BJ (cell line): Measurements from ENCODE around the gene KIF1B. TPM values are rescaled to one million over a fixed set of nuclear protein-coding genes. Genes with fewer than 3 reads are reported as not detected.

Source experiments
- CTCF ChIA-PET: fragments of 350-600 bp; formaldehyde crosslinking; extraction: SDS; loops from one replicate; lab custom pipeline; 2021; ENCODE audit warnings: antibody characterized with exemption, inconsistent platforms; lab: Yijun Ruan, JAX
- POLR2A ChIA-PET: fragments of 300-600 bp; sonication (Branson Sonifier 250); formaldehyde crosslinking; extraction: SDS; loops from one replicate; lab custom pipeline; 2021; ENCODE audit warnings: antibody characterized with exemption; lab: Charles Lee
- DNase-seq: peaks from one replicate; pipeline ENCODE4 v3.0.0-alpha.2; 2011; ENCODE audit warnings: low read depth
- H3K27me3 ChIP-seq: 2 replicates; pipeline ENCODE4 v1.6.0; 2011; ENCODE audit warnings: low read length; ENCODE audit not compliant: control insufficient read depth, insufficient read depth
- H3K36me3 ChIP-seq: 2 replicates; pipeline ENCODE4 v1.5.1; 2011; ENCODE audit warnings: low read length; ENCODE audit not compliant: control insufficient read depth, insufficient read depth
- H3K4me3 ChIP-seq: 2 replicates; pipeline ENCODE4 v1.5.1; 2011; ENCODE audit warnings: low read depth, mild to moderate bottlenecking, control low read depth, low read length
- CTCF ChIP-seq: IDR thresholded peaks from 2 replicates; pipeline ENCODE4 v1.5.1; 2011; ENCODE audit warnings: low read depth, mild to moderate bottlenecking, control low read depth, inconsistent platforms, low read length, moderate library complexity; ENCODE audit not compliant: insufficient read depth
- polyA plus RNA-seq: library from polyadenylated mRNA; depleted of rRNA; stranded (reverse); fragments of >200 nt; gene quantifications from 2 replicates; pipeline ENCODE4 v1.2.3, GENCODE V29; 2011

Gene KIF1B
- polyA plus RNA-seq, 1 experiment, result 11.8 TPM

GRCh38 chr1:10379101-10379620 is 168.8 kb downstream of the KIF1B start:
- ChIA-PET POLR2A (no interaction called here), CTCF (interaction anchor here (1.0 to 3.2 kb wide), 5 partner anchors 45 to 116 kb away, joined by 3 to 40 read pairs (median 11); partner anchors contain the start of gene CENPS)
- DNase-seq, result no peak
- Histone ChIP-seq H3K4me3 (no peak overlapping the region), H3K36me3 (peaks cover 10% of the 10 kb centered on the region), H3K27me3 (no peaks in the 10 kb centered on the region)
- TF ChIP-seq CTCF, result no peak

- DNase-seq, result no peak
- Histone ChIP-seq H3K4me3 (no peak overlapping the region), H3K36me3 (peaks cover 7% of the 10 kb centered on the region; the same call in 1 of the 2 replicates), H3K27me3 (no peaks in the 10 kb centered on the region)
- TF ChIP-seq CTCF, result no peak
- ChIA-PET CTCF (interaction anchor here (0.6 to 2.5 kb wide), 4 partner anchors 50 to 415 kb away, joined by 3 to 13 read pairs (median 4); partner anchors contain the start of gene CENPS), POLR2A (no interaction called here)
Observed at GRCh38 chr1:10379676-10380075, 169.3 kb downstream of the KIF1B start.

- no peak for TF ChIP-seq CTCF
- DNase-seq, result peak; percentile 62
- H3K27me3 ChIP-seq, result no peaks in the 10 kb centered on the region
- CTCF ChIA-PET, result interaction anchor here (1.0 to 2.5 kb wide), 4 partner anchors 18 to 114 kb away, joined by 3 to 13 read pairs (median 10); partner anchors contain the start of genes CENPS and PGD
- H3K4me3 ChIP-seq, result no peak overlapping the region
- POLR2A ChIA-PET, result interaction anchor here (0.7 kb wide), 1 partner anchor 321 kb away, joined by 4 read pairs; no protein-coding TSS in a partner anchor
- peaks cover 4% of the 10 kb centered on the region; the same call in 1 of the 2 replicates for H3K36me3 ChIP-seq
Observed at GRCh38 chr1:10380594-10381275, 170.4 kb downstream of the KIF1B start.

GRCh38 chr1:10383630-10384029 is 173.3 kb downstream of the KIF1B start:
- ChIA-PET CTCF (interaction anchor here (0.9 to 1.6 kb wide), 2 partner anchors 41 to 46 kb away, joined by 3 to 5 read pairs; partner anchors contain the start of gene CENPS), POLR2A (no interaction called here)
- Histone ChIP-seq H3K36me3 (peaks cover 2% of the 10 kb centered on the region; the same call in 1 of the 2 replicates), H3K4me3 (no peak overlapping the region), H3K27me3 (no peaks in the 10 kb centered on the region)
- DNase-seq, result no peak
- no peak for TF ChIP-seq CTCF

- CTCF ChIA-PET, result interaction anchor here (0.9 to 1.6 kb wide), 2 partner anchors 40 to 45 kb away, joined by 3 to 5 read pairs; partner anchors contain the start of gene CENPS
- no peak for TF ChIP-seq CTCF
- Histone ChIP-seq H3K27me3 (no peaks in the 10 kb centered on the region), H3K4me3 (no peak overlapping the region), H3K36me3 (peaks cover 2% of the 10 kb centered on the region; the same call in 1 of the 2 replicates)
- DNase-seq, result no peak
- POLR2A ChIA-PET, result no interaction called here
Observed at GRCh38 chr1:10384219-10384618, 173.8 kb downstream of the KIF1B start.
